CD4-positive, alpha-beta T cell treated with Interleukin-1 beta for 1 hour (primary cell): Measurements from ENCODE around the gene ADAD2.

Experiments
- DNase-seq, 2 donors: peaks; one replicate each; pipeline ENCODE4 v3.0.0-alpha.2; 2020 to 2022

ADAD2 gene

DNA sequence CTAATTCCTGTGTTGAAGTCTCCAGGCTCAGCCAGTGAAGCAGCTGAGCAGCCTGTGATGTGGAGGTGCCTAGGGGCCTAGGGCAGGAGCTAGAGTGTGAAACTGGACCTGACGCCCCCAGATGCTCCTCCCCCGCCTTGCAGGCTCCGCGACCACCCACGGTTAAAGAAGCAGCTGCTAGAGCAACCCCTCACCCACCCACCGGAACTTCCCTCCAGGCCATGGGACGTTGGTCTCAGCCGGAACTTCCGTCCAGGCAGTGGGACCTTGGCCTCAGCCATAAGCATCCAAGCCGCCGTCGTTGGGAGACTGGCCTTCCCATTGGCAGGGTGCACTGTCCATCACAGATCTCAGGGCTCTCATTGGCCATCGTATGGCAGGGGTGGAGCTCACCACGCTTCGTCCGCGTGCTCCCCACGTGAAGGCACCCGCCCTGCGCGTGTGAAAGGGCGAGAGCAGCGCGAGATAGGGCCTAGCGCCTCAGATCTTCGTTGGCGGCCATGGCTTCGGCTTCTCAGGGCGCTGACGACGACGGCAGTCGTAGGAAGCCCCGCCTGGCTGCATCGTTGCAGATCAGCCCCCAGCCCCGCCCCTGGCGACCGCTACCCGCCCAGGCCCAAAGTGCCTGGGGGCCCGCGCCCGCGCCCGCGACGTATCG is at the start of gene ADAD2:
Gene ADAD2 (plus strand): TSS at position 427 of the 658 bp plus-strand sequence. CDS start 74 bp downstream, at position 501.
- DNase-seq: no peak

- no peak for DNase-seq
Observed at GRCh38 chr16:84143081-84143480, 47.9 kb upstream of the ADAD2 start.

DNA sequence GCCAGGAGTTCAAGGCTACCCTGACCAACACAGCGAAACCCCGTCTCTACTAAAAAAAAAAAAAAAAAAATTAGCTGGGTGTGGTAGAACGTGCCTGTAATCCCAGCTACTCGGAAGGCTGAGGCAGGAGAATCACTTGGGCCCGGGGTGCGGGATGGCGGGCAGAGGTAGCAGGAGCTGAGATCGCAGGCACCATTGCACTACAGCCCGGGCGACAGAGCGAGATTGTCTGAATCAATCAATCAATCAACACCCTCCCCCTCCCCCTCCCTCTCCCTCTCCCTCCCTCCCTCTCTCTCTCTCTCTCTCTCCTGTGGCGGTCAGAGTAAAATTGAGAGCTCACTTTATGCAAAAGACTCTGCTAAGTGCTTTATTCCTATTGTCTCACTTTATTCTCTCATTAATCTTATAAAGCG is 47.2 kb upstream of the ADAD2 start:
- peak in 1 of 2 donors; percentile 4 for DNase-seq

DNA sequence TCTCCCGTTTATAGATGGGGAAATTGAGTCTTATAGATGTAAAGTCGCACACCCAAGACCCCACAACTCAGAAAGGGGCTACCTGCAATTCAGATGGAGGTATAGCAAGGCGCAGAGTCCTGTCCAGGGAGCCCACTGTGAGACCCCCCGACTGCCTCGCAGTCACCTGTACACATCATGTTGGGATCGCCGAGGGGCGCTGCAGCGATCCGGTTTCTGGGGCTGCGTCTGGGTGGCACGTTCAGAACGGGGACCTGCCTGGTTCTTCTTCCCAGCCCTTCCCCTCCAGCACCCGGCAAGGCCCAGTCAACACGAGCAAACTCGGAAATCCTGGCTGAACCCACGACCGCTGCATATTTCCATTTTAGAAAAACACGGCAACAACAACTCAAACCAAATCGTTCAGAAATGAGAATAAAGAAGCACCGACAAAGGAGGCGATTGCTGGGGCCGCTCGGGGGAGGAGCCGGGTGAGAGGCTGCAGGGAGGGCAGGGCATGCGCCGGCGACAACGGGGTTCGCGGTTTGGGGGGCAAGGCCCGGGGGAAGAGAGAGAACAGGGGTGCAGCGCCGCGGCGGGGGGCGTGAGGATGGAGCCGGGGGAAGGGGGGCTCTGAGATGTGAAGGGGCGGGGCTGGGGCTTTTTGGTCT is 46.6 kb upstream of the ADAD2 start:
- peak; percentile 34 to 39 for DNase-seq

DNA sequence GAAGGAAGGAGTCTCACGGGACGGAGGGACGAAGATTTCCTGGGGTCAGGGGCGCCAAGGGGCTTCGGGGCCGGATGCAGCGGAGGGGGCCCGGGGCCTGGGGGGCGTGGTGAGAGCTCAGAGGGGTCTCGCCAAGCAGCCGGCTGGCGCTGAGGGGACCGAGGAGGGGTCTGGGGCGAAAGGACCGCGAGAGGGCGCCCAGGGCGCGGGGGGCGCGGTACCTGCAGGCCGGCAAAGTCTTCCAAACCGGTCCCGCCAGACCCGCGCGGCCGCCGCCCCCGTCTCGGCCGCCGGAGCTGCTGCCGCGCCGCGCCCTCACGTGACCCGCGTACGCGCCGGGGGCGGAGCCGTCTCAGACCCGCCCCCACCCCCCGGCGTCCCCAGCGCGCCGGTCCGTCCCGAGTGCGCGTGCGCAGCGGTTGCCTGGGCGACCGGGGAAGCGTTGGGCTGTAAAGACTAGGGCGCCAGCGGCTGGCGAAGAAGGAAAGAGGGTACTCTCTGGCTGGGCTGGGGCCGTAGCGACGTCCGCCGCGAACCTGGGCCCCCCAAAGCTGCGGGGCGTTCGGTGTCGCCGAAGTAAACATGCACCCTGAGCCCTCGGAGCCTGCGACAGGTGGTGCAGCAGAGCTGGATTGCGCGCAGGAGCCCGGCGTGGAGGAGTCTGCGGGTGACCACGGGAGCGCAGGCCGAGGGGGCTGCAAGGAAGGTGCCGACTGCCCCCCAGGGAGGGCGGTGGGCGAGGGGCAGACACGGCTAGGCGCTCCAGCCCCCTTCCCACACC is 45.9 kb upstream of the ADAD2 start, which contains the start of the genes DNAAF1 and HSDL1:
Gene DNAAF1 (plus strand): TSS at position 450 of the 781 bp plus-strand sequence. CDS start 133 bp downstream, at position 583.
Gene HSDL1 (minus strand): TSS at position 319 of the 781 bp plus-strand sequence. CDS start 13,856 bp downstream, outside the sequence.
- peak; percentile 92 to 94 for DNase-seq

GRCh38 chr16:84150926-84151325 is 40.0 kb upstream of the ADAD2 start:
- no peak for DNase-seq

GRCh38 chr16:84153660-84154214 is 37.2 kb upstream of the ADAD2 start:
- DNase-seq: no peak

DNA sequence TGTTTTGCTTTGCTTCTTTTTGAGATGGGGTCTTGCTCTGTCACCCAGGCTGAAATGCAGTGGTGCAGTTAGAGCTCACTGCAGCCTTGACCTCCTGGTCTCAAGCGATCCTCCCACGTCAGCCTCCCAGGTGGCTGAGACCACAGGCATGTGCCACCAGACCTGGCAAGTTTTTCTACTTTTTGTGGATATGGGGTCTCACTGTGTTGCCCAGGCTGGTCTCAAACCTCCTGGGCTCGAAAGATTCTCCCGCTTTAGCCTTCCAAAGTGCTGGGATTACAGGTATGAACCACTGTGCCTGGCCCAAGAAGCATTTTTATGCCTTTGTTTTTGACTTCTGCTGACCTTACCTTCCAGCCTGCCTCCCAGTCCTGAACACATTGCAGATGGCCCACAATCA is 35.7 kb upstream of the ADAD2 start:
- DNase-seq: no peak

- DNase-seq: no peak
Observed at GRCh38 chr16:84155771-84156170, 35.2 kb upstream of the ADAD2 start.

DNA sequence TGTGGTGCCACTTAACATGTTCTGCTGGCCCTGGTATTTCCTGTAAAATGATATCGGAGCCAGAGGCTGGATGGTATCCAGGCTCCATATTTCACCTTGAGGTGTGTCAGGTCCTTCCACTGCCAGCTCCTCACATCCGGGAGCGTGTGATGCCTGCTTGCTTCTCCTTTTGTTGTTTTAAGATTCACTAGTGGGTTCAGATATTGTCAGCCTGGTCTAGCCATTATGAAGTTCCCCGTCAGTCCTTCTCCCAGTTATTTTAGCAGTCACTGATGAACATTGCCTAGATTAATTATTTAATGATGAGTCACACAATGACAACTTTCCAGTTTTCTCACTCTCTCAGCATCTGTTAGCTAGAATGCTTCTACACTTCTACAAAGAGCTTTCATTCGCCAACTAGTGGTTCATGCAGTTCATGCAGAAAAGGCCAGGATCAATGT is 34.6 kb upstream of the ADAD2 start:
- DNase-seq: no peak

GRCh38 chr16:84159007-84159406 is 31.9 kb upstream of the ADAD2 start:
- no peak for DNase-seq

GRCh38 chr16:84159800-84160199 is 31.2 kb upstream of the ADAD2 start:
- DNase-seq: no peak

DNA sequence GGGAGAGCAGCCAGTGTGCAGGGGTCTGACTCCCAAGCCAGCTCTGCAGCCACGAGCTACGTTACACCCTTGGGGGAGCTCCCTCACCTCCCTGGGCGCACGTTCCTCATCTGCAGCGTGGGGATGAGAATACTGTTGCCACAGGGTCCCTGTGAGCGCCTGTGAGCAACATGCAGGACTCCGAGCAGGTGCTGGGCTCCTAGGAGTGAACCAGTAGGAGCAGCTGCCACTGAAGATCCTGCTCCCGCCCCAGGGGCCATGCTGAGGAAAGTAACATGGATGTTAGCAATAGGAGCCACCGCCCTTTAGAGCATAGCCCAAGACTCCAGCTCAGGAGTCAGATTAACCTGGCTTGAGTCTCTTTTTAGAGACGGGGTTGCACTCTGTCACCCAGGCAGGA is 29.9 kb upstream of the ADAD2 start:
- no peak for DNase-seq

DNA sequence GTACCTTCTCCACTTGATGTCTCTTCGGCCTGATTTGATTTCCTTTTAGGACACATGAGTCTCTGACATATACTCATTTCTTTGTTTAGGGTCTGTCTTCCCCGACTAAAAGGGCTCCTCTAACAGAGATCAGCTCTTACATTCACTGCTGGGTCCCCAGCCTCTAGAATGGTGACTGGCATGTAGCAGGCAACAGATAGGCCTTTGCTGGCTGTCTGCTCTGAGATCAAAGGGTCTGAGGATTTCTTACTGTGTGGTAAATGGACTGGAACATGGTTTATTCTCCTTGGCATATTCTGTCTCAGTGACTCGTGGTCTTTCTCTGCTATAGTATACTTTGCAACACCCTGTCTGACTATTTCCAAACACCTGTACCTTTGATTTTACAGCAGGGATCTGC is 29.2 kb upstream of the ADAD2 start:
- no peak for DNase-seq

- no peak for DNase-seq
Observed at GRCh38 chr16:84165746-84166145, 25.2 kb upstream of the ADAD2 start.

DNA sequence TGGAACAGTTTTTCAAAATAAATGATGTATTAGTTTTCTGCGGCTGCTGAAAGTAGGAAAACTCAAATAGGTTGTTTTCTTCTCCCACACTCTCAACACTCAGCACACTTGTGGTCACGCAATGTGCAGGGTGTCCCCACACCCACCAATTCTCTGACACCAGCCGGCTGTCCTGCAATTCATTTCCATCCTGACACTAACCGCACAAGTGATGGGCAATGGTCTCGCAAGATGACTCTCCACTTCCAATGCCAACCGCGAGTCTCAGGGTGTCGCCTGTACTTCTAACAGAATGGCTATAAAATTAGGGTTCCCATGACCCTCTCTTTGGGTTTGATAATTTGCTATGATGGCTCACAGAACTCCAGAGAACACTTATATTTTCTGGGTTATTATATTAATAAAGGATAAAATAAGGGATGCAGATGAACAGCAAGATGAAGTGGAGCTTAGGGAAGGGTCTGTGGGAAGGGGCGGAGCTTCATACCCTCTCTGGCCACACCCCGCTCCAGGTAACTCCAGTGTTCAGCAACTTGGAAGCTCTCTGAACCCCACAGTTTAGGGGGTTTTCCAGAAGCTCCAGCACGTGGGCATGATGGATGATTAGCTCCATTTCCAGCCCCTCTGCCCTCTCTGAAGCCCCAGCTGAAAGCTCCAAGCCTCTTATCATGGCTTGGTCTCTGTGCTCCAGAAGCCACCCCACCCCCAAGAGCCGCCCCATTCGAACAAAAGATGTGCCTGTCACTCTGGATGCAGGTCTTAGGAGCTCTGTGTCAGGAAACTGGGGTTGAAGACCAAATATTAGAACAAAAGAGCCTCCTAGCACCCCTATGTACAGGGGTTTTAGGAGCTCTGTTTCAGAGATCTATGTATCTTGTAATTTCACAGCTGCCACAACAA is 23.9 kb upstream of the ADAD2 start:
- no peak for DNase-seq

DNA sequence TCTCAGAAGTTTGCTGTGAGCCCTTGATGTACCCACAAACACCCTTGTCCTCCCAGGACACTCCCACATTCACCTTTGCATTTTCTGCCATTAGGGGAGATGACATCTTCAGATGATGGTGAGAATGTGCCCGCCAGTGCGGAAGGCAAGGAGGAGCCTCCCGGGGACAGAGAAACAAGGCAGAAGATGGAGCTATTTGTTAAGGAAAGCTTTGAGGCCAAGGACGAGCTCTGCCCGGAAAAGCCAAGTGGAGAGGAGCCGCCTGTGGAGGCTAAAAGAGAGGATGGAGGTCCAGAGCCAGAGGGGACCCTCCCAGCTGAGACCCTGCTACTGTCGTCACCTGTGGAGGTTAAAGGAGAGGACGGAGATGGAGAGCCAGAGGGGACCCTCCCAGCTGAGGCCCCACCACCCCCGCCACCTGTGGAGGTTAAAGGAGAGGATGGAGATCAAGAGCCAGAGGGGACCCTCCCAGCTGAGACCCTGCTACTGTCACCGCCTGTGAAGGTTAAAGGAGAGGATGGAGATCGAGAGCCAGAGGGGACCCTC is 21.1 kb upstream of the ADAD2 start:
- DNase-seq: no peak

DNA sequence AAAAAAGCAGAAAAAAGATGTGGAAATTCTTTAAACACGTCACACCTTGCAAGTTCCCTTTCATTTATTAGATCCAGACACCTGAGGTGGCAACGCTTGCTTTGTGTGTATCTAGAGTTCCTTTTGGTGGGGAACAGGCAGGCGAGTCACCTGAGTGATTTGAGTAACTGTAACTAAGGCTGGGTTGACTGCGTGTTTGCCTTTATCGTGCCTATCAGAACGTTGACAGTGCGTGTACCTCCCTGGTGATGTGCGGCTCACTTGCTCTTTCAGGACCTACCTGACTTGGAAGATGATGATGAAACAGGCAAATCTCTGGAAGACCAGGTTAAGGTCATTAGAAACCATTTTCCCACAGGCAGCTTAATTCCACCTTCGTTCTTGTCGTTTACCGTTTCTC is 16.6 kb upstream of the ADAD2 start:
- no peak for DNase-seq

- peak in 1 of 2 donors; percentile 61 for DNase-seq
Observed at GRCh38 chr16:84175350-84176081, 15.4 kb upstream of the ADAD2 start.

- peak in 1 of 2 donors; percentile 17 for DNase-seq
Observed at GRCh38 chr16:84176192-84177053, 14.5 kb upstream of the ADAD2 start.
